ENCODE data around the gene RTRAF. TPM values are rescaled to one million over a fixed set of nuclear protein-coding genes. Genes with fewer than 3 reads are reported as not detected.

Gene RTRAF
- total RNA-seq, 1 experiment from 2014 or later: 350 TPM

- Histone ChIP-seq H3T11ph (ENCODE audit: low read length) (no peak overlapping the region), H3K9ac (ENCODE audit: extremely low read depth, insufficient read length, low read length) (no peak overlapping the region), H3K9me3 (ENCODE audit: control insufficient read depth, low read depth, low read length) (no peaks in the 10 kb centered on the region), H3K23me2 (ENCODE audit: insufficient read length, low read depth, low read length, poor library complexity, severe bottlenecking) (no peaks in the 10 kb centered on the region), H4K91ac (ENCODE audit: insufficient read length, low read depth, low read length) (no peak overlapping the region), H3K4me1 (ENCODE audit: insufficient read depth, low read length) (peaks cover 7% of the 10 kb centered on the region; the same call in 1 of the 2 replicates), H2BK15ac (ENCODE audit: low read depth, low read length) (no peak overlapping the region), H3K79me2 (ENCODE audit: insufficient read depth, low read length) (no peaks in the 10 kb centered on the region), H2BK5ac (ENCODE audit: insufficient read length, low read length) (no peak overlapping the region), H3K23ac (ENCODE audit: insufficient read length, low read depth, low read length) (no peak overlapping the region), H3K4ac (ENCODE audit: low read depth, low read length) (no peak overlapping the region), H3K27me3 (ENCODE audit: insufficient read depth, low read length) (no peaks in the 10 kb centered on the region), H3K79me1 (ENCODE audit: insufficient read depth, low read depth, low read length, poor library complexity, severe bottlenecking) (no peaks in the 10 kb centered on the region), H3K27ac (ENCODE audit: insufficient read length, low read depth, low read length) (no peak overlapping the region), H3K18ac (ENCODE audit: insufficient read length, low read depth, low read length) (no peak overlapping the region), H2AK5ac (ENCODE audit: insufficient read length, low read length) (no peak overlapping the region), H3K14ac (ENCODE audit: insufficient read depth, low read length) (no peak overlapping the region), H2BK12ac (ENCODE audit: insufficient read length, low read depth, low read length) (no peak overlapping the region), H4K20me1 (ENCODE audit: control insufficient read depth, insufficient read depth, insufficient read length) (no peaks in the 10 kb centered on the region), H2BK20ac (ENCODE audit: low read depth, low read length, poor library complexity, severe bottlenecking) (no peak overlapping the region), H3K4me2 (ENCODE audit: insufficient read depth, insufficient read length, low read length) (no peak overlapping the region), H3K56ac (ENCODE audit: insufficient read length, low read depth, low read length) (no peak overlapping the region), H4K8ac (replicated peaks; ENCODE audit: insufficient read length, low read depth, low read length) (no peak overlapping the region), H2AFZ (ENCODE audit: low read length) (no peak overlapping the region), H4K5ac (ENCODE audit: insufficient read length, low read depth, low read length) (no peak overlapping the region), H2BK120ac (ENCODE audit: low read depth, low read length, poor library complexity, severe bottlenecking) (no peak overlapping the region)
- Mint-ChIP-seq H3K36me3 (ENCODE audit: insufficient read depth in 1 of 3, low read depth in 3 of 3) (peaks cover 0 to 2% (median 0%) of the 10 kb centered on the region in 3 experiments; a peak in 3 of 7 replicates), H3K27me3 (ENCODE audit: low read depth) (no peaks in the 10 kb centered on the region; the same call in 1 of the 2 replicates), H3K27ac (no peak overlapping the region), H3K4me3 (no peak overlapping the region), H3K9me3 (peaks cover 0 to 3% of the 10 kb centered on the region in 2 experiments; a peak in 1 of 5 replicates), H3K4me1 (peaks cover 36 to 39% of the 10 kb centered on the region in 2 experiments)
- WGBS (ENCODE audit: extremely low coverage, insufficient read length, low lambda C conversion rate): no CpG with 5 or more reads among the region's 5 CpGs
- DNase-seq: no peak
- TF ChIP-seq, protein P1, sequence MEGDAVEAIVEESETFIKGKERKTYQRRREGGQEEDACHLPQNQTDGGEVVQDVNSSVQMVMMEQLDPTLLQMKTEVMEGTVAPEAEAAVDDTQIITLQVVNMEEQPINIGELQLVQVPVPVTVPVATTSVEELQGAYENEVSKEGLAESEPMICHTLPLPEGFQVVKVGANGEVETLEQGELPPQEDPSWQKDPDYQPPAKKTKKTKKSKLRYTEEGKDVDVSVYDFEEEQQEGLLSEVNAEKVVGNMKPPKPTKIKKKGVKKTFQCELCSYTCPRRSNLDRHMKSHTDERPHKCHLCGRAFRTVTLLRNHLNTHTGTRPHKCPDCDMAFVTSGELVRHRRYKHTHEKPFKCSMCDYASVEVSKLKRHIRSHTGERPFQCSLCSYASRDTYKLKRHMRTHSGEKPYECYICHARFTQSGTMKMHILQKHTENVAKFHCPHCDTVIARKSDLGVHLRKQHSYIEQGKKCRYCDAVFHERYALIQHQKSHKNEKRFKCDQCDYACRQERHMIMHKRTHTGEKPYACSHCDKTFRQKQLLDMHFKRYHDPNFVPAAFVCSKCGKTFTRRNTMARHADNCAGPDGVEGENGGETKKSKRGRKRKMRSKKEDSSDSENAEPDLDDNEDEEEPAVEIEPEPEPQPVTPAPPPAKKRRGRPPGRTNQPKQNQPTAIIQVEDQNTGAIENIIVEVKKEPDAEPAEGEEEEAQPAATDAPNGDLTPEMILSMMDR (conservative IDR thresholded peaks at IDR 0.05): no peak
Observed at GRCh38 chr14:52020161-52020714, 30.9 kb downstream of the RTRAF start.
